Measurements from ENCODE around the gene MN1. TPM values are rescaled to one million over a fixed set of nuclear protein-coding genes. Genes with fewer than 3 reads are reported as not detected.

The MN1 gene
- total RNA-seq, 4 donors from 2014 or later = 0.53 to 2.8 (median 1.5) TPM

GRCh38 chr22:27797520-27798391, 3.8 kb downstream of the MN1 start:
- H3K27me3 ChIP-seq = peaks cover 0 to 15% of the 10 kb centered on the region in 2 donors
- H3K4me3 ChIP-seq = peak overlapping the region in 1 of 4 donors; percentile 6
- H3K9me3 ChIP-seq = no peaks in the 10 kb centered on the region
- TF ChIP-seq CTCF (IDR thresholded peaks at IDR 0.05) (no peak), POLR2A (IDR thresholded peaks at IDR 0.05) (no peak)
- H3K36me3 ChIP-seq = no peaks in the 10 kb centered on the region
- no peak overlapping the region for H3K27ac ChIP-seq
- H3K4me1 ChIP-seq = peaks cover 0 to 27% (median 7%) of the 10 kb centered on the region in 4 donors
- DNase-seq = no peak

- TF ChIP-seq POLR2A (IDR thresholded peaks at IDR 0.05) (no peak), CTCF (IDR thresholded peaks at IDR 0.05) (no peak)
- no peaks in the 10 kb centered on the region for H3K9me3 ChIP-seq
Observed at GRCh38 chr22:27796829-27797519, 4.6 kb downstream of the MN1 start.

GRCh38 chr22:27795696-27796517, 5.6 kb downstream of the MN1 start:
- Histone ChIP-seq H3K4me3 (no peak overlapping the region), H3K27me3 (peaks cover 0 to 12% of the 10 kb centered on the region in 2 donors)

More at GRCh38 chr22:27796829-27797519, 4.6 kb downstream of the MN1 start:
- Histone ChIP-seq H3K36me3 (no peaks in the 10 kb centered on the region), H3K4me1 (peaks cover 0 to 22% (median 7%) of the 10 kb centered on the region in 4 donors), H3K27ac (peak overlapping the region in 1 of 4 donors; percentile 17), H3K4me3 (no peak overlapping the region), H3K27me3 (peaks cover 0 to 15% of the 10 kb centered on the region in 2 donors)
- DNase-seq = no peak

GRCh38 chr22:27795053-27795452, 6.5 kb downstream of the MN1 start:
- Histone ChIP-seq H3K4me1 (peaks cover 0 to 11% (median under 1%) of the 10 kb centered on the region in 4 donors), H3K27ac (peak overlapping the region in 1 of 4 donors; percentile 17), H3K27me3 (peaks cover 0 to 3% of the 10 kb centered on the region in 2 donors), H3K9me3 (no peaks in the 10 kb centered on the region), H3K4me3 (no peak overlapping the region), H3K36me3 (no peaks in the 10 kb centered on the region)
- no peak for TF ChIP-seq POLR2A (IDR thresholded peaks at IDR 0.05)
- TF ChIP-seq CTCF (IDR thresholded peaks at IDR 0.05) = no peak
- DNase-seq = no peak

More at GRCh38 chr22:27795696-27796517, 5.6 kb downstream of the MN1 start:
- no peak for DNase-seq
- H3K27ac ChIP-seq = peak overlapping the region in 1 of 4 donors; percentile 17
- TF ChIP-seq CTCF (IDR thresholded peaks at IDR 0.05) = no peak
- no peak for TF ChIP-seq POLR2A (IDR thresholded peaks at IDR 0.05)
- H3K4me1 ChIP-seq = peaks cover 0 to 19% (median 5%) of the 10 kb centered on the region in 4 donors
- H3K36me3 ChIP-seq = no peaks in the 10 kb centered on the region
- H3K9me3 ChIP-seq = no peaks in the 10 kb centered on the region

GRCh38 chr22:27794226-27794625, 7.3 kb downstream of the MN1 start:
- Histone ChIP-seq H3K4me1 (peaks cover 0 to 3% (median 0%) of the 10 kb centered on the region in 4 donors), H3K27me3 (no peaks in the 10 kb centered on the region), H3K9me3 (no peaks in the 10 kb centered on the region), H3K27ac (peak overlapping the region in 1 of 4 donors; percentile 17), H3K4me3 (no peak overlapping the region), H3K36me3 (no peaks in the 10 kb centered on the region)
- no peak for TF ChIP-seq CTCF (IDR thresholded peaks at IDR 0.05)
- no peak for TF ChIP-seq POLR2A (IDR thresholded peaks at IDR 0.05)
- DNase-seq = no peak
